ENCODE data around the gene FKBP8.

Gene FKBP8

GRCh38 chr19:18502246-18502637 lies 41.1 kb downstream of the FKBP8 start:
- no peak for DNase-seq (ENCODE audit: low read depth)

GRCh38 chr19:18501832-18502231 lies 41.5 kb downstream of the FKBP8 start:
- DNase-seq (ENCODE audit: low read depth), result no peak

- DNase-seq (ENCODE audit: low read depth), result no peak
These were observed 42.0 kb downstream of the FKBP8 start for GRCh38 chr19:18501351-18501750.

GRCh38 chr19:18500799-18501198 lies 42.6 kb downstream of the FKBP8 start:
- no peak for DNase-seq (ENCODE audit: low read depth)

GRCh38 chr19:18500376-18500775 lies 43.0 kb downstream of the FKBP8 start:
- DNase-seq (ENCODE audit: low read depth), result no peak

GRCh38 chr19:18499055-18499775 lies 44.2 kb downstream of the FKBP8 start:
- no peak for DNase-seq (ENCODE audit: low read depth)

GRCh38 chr19:18496980-18497256 lies 46.5 kb downstream of the FKBP8 start:
- DNase-seq (ENCODE audit: low read depth), result no peak

GRCh38 chr19:18496167-18496979 lies 47.0 kb downstream of the FKBP8 start:
- DNase-seq (ENCODE audit: low read depth), result peak; percentile 54

- no peak for DNase-seq (ENCODE audit: low read depth)
These were observed 48.0 kb downstream of the FKBP8 start for GRCh38 chr19:18495204-18495911.

- DNase-seq (ENCODE audit: low read depth), result no peak
These were observed 49.1 kb downstream of the FKBP8 start for GRCh38 chr19:18494267-18494607.

GRCh38 chr19:18493440-18494266 lies 49.7 kb downstream of the FKBP8 start:
- no peak for DNase-seq (ENCODE audit: low read depth)

- no peak for DNase-seq (ENCODE audit: low read depth)
These were observed 51.1 kb downstream of the FKBP8 start for GRCh38 chr19:18491995-18492953.

- no peak for DNase-seq (ENCODE audit: low read depth)
These were observed 52.6 kb downstream of the FKBP8 start for GRCh38 chr19:18490728-18491127.

- no peak for DNase-seq (ENCODE audit: low read depth)
These were observed 53.7 kb downstream of the FKBP8 start for GRCh38 chr19:18489627-18490184.

- no peak for DNase-seq (ENCODE audit: low read depth)
These were observed 54.3 kb downstream of the FKBP8 start for GRCh38 chr19:18488838-18489626.

GRCh38 chr19:18488403-18488723 lies 55.0 kb downstream of the FKBP8 start:
- DNase-seq (ENCODE audit: low read depth), result no peak

- DNase-seq (ENCODE audit: low read depth), result no peak
These were observed 55.6 kb downstream of the FKBP8 start for GRCh38 chr19:18487576-18488402.

GRCh38 chr19:18486746-18487145 lies 56.6 kb downstream of the FKBP8 start:
- no peak for DNase-seq (ENCODE audit: low read depth)

- DNase-seq (ENCODE audit: low read depth), result no peak
These were observed 58.4 kb downstream of the FKBP8 start for GRCh38 chr19:18484992-18485391.
